Tibial nerve (tissue), 4 donors: ENCODE results near the gene MED9. TPM values are rescaled to one million over a fixed set of nuclear protein-coding genes. Genes with fewer than 3 reads are reported as not detected.
A peak's percentile ranks its signal among the peaks of the same experiment; 100 is the strongest.

Experiments used
- DNase-seq, 2 donors: peaks; one replicate each; pipeline ENCODE4 v3.0.0-alpha.2; 2019; ENCODE audit warnings: low spot score in 2 of 2
- H3K27ac ChIP-seq, 4 donors: fragments of 200-600 bp; sonication (generic) in 3 of 4; one replicate each; pipeline ENCODE4 v1.5.1; 2017 to 2019; ENCODE audit warnings: mild to moderate bottlenecking in 1 of 4
- H3K27me3 ChIP-seq, 2 donors: fragments of 200-600 bp; sonication (generic) in 1 of 2; one replicate each; pipeline versions ENCODE4 v1.5.1 to v1.6.0; 2017 to 2019
- H3K36me3 ChIP-seq, 3 donors: fragments of 200-600 bp; sonication (generic); one replicate each; pipeline ENCODE4 v1.5.1; 2018 to 2019
- H3K4me1 ChIP-seq, 4 donors: fragments of 200-600 bp; sonication (generic) in 3 of 4; one replicate each; pipeline ENCODE4 v1.5.1; 2017 to 2019
- H3K4me3 ChIP-seq, 4 donors: fragments of 200-600 bp; sonication (generic) in 3 of 4; one replicate each; pipeline ENCODE4 v1.5.1; 2017 to 2019; ENCODE audit warnings: mild to moderate bottlenecking in 1 of 4, moderate library complexity in 1 of 4
- H3K9me3 ChIP-seq, 4 donors: fragments of 200-600 bp; sonication (generic) in 3 of 4; one replicate each; pipeline ENCODE4 v1.5.1; 2017 to 2019
- EP300 ChIP-seq, 2 donors: sonication (generic); formaldehyde crosslinking; IDR thresholded peaks; one replicate each; pipeline ENCODE4 v1.6.1; 2017; ENCODE audit warnings: antibody characterized with exemption in 2 of 2, mild to moderate bottlenecking in 1 of 2
- POLR2A ChIP-seq, 2 donors: fragments of 450-650 bp; IDR thresholded peaks; one replicate each; pipeline ENCODE4 v1.6.1; 2017; ENCODE audit warnings: antibody characterized with exemption in 2 of 2, mild to moderate bottlenecking in 2 of 2, moderate library complexity in 2 of 2
- WGBS, 2 donors: methylation state at CpG; one replicate each; pipeline ENCODE4 v1.1.5; 2018; 5-methylcytosine and 5-hydroxymethylcytosine counted together
- total RNA-seq, 4 donors: library from RNA; depleted of rRNA; stranded (reverse); fragments of >200 nt; gene quantifications; one replicate each; pipeline ENCODE4 v1.1.0, GENCODE V29; 2016
- TF ChIP-seq, protein P1 (sequence below), 5 experiments: fragments of 200-600 bp in 3 of 5; fragments of 450-650 bp in 2 of 5; sonication (generic) in 3 of 5; IDR thresholded peaks; one replicate each; pipeline ENCODE4 v1.5.1; 2016 to 2019; ENCODE audit warnings: antibody characterized with exemption in 5 of 5, mild to moderate bottlenecking in 3 of 5, moderate library complexity in 2 of 5

MED9 gene
- total RNA-seq, 4 donors from 2014 or later: 8.0 to 17.5 (median 13.6) TPM

DNA sequence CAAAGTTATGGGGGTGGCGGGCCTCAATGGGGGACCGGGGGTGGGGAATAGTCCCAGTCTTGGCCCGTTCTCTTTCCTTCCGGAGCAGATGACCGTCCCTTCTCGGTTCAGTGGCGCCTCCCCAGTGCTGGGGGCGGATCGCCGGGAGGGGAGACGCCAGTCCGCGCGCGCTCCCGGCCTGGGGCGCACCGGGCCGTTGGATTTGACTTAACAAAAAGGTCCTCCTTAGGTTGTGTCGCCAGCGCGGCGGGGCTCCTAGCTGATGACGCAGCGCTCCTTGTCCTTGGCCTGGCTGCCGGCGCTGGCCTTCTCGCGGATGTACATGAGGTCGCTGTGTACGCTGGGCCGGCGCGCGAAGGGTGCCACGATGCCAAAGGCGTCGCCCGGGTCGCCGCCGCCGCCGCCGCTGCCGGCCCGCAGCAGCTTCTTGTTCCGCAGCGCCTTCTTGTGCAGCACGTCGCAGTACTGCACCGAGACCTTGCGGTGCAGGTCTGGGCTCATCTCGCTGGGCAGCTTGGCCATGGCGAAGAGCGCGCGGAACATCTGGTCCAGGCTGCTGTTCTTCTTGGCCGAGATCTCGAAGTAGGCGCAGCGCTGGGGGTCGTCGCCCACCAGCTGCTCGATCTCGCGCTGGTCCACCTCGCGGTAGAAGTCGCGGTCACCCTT is 18.2 kb downstream of the MED9 start:
- TF ChIP-seq EP300 (IDR thresholded peaks at IDR 0.05) (peak in 1 of 2 donors; percentile 14), POLR2A (IDR thresholded peaks at IDR 0.05) (no peak)
- TF ChIP-seq, protein P1, sequence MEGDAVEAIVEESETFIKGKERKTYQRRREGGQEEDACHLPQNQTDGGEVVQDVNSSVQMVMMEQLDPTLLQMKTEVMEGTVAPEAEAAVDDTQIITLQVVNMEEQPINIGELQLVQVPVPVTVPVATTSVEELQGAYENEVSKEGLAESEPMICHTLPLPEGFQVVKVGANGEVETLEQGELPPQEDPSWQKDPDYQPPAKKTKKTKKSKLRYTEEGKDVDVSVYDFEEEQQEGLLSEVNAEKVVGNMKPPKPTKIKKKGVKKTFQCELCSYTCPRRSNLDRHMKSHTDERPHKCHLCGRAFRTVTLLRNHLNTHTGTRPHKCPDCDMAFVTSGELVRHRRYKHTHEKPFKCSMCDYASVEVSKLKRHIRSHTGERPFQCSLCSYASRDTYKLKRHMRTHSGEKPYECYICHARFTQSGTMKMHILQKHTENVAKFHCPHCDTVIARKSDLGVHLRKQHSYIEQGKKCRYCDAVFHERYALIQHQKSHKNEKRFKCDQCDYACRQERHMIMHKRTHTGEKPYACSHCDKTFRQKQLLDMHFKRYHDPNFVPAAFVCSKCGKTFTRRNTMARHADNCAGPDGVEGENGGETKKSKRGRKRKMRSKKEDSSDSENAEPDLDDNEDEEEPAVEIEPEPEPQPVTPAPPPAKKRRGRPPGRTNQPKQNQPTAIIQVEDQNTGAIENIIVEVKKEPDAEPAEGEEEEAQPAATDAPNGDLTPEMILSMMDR (IDR thresholded peaks at IDR 0.05): peak in 1 of 5 experiments; percentile 22
- 2 to 7% methylated on average over 12 to 54 of the region's 71 CpGs for WGBS, 2 donors
- Histone ChIP-seq H3K27me3 (no peaks in the 10 kb centered on the region), H3K27ac (peak overlapping the region; percentile 80 to 89 (median 86)), H3K4me3 (peak overlapping the region; percentile 57 to 74 (median 66)), H3K36me3 (peaks cover 0 to 32% (median 7%) of the 10 kb centered on the region in 3 donors), H3K9me3 (no peaks in the 10 kb centered on the region), H3K4me1 (peaks cover 0 to 53% (median 22%) of the 10 kb centered on the region in 4 donors)
- DNase-seq: no peak

DNA sequence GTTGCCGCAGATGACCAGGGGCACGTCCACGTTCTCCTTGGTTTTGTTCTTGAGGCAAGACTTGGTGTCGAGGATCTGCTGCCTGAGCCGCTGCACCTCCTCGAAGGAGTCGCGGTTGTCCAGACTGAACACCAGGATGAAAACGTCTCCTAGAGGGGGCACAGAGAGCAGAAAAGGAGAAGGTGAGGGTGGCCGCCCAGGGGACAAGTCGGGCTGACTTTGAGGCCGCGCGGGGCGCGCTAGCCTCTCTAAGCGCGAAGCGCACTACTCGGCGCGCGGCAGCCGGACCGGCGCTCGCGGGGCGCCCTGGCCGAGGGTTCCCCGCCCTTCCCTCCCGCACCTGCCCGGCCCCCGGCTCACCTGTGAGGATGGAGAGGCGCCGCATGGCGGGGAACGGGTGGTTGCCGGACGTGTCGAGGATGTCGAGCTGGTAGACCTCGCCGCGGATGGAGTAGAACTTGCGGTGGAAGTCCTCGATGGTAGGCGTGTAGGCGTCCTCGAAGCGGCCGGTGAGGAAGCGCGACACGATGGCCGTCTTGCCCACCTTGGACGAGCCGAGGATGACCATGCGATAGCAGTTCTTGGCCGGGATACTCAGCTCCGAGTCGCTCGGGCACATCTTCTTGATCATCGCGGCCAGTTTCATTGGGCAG is 18.9 kb downstream of the MED9 start:
- WGBS, 2 donors: 1 to 3% methylated on average over 26 to 64 of the region's 65 CpGs
- TF ChIP-seq EP300 (IDR thresholded peaks at IDR 0.05) (no peak), POLR2A (IDR thresholded peaks at IDR 0.05) (no peak)
- TF ChIP-seq, protein P1 (IDR thresholded peaks at IDR 0.05): peak in 1 of 5 experiments; percentile 1
- Histone ChIP-seq H3K36me3 (peaks cover 0 to 26% (median 7%) of the 10 kb centered on the region in 3 donors), H3K9me3 (no peaks in the 10 kb centered on the region), H3K27me3 (no peaks in the 10 kb centered on the region), H3K27ac (peak overlapping the region; percentile 80 to 89 (median 86)), H3K4me3 (peak overlapping the region; percentile 57 to 74 (median 66)), H3K4me1 (peaks cover 0 to 53% (median 22%) of the 10 kb centered on the region in 4 donors)
- DNase-seq: no peak

DNA sequence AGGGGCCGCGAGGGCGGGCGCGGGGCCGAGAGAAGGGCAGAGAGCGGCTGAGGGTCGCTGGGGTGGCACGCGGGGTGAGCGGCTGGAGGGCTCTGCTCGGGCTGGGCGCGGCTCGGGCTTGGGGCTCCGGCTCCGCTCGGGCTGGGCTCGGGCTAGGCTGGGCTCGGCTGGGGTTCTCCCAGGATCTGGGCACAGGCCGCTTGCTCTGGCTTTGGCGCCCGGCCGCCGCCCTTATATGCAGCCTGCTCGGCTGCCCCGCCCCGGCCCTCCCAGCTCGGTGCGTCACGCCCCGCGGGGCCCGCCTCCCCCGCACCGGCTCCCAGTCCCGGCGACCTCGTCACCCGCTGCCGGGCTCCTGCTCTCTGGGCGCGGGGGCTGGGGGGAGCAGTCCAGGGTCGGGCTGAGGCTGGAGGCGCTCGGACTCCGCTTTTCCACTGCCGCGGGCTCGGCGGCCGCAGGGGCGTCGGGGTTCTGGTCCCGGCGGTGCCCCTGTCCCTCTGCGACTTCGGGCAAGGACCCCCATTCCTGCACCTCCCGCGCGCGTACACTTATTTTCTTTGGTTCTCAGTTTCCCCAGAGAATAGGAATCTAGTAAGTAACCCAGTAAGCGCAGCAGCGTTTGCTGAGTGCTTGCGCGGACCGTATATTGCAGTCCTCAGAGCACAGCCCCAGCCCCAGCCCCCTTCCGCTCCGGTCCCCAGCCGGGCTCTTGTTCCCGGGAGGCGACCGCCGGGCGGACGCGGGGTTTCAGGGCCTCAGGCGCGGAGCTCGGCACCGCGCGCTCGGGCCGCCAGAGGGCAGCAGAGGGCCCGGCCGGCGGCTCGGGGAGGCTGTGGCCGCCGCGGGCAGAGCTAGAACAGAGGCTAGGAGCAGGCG is 19.6 kb downstream of the MED9 start, which contains the start of gene RASD1:
Gene RASD1 (minus strand): TSS at position 207 of the 876 bp plus-strand sequence. CDS start 214 bp downstream, outside the sequence.
- 1% methylated on average over 34 to 45 of the region's 93 CpGs for WGBS, 2 donors
- peaks cover 0 to 53% (median 22%) of the 10 kb centered on the region in 4 donors for H3K4me1 ChIP-seq
- peaks cover 0 to 18% (median 4%) of the 10 kb centered on the region in 3 donors for H3K36me3 ChIP-seq
- no peaks in the 10 kb centered on the region for H3K27me3 ChIP-seq
- H3K9me3 ChIP-seq: no peaks in the 10 kb centered on the region
- DNase-seq: peak; percentile 85
- H3K4me3 ChIP-seq: peak within 1 kb of the TSS; percentile 57 to 74 (median 66)
- TF ChIP-seq EP300 (IDR thresholded peaks at IDR 0.05): peak in 1 of 2 donors; percentile 96
- peak; percentile 98 for TF ChIP-seq POLR2A (IDR thresholded peaks at IDR 0.05)
- TF ChIP-seq, protein P1 (IDR thresholded peaks at IDR 0.05): peak; percentile 96 to 99 (median 98)
- H3K27ac ChIP-seq: peak within 1 kb of the TSS; percentile 80 to 89 (median 86)

DNA sequence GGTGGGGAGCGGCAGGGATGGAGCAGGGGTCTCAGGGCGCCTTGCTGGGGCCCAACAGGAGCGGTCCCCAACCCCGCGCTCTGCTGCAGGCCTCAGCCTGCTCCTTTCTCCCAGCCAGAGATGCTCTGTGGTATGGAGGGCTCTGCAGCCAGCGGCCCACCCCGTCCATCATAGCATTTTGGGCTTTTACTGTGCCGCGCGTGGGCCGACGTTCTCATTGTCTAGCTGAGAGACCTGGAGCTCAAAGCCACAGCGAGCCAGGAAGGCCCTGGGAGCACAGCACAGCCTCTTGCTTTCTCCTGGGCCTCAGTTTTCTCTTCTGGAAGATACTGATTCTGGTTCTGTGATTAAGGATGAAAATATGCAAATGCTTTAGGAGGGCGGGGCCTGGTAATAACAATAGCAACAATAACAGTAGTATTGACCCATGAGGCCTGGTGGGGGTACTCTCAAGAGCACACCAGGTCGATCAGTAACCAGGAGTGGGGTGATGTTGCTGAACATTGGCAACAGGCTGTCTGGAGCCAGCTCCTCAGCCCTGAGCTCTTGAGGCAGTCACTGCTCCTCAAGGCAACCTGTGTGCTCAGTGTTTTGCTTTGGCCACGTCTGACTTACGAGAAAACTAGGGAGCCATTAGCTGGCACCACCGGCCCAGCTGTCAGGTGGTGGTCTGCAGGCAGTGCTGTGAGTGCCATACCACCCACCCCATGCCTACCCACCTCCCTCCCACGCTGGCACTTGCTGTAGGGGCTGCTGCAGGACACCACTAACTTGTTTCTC is 20.5 kb downstream of the MED9 start:
- H3K9me3 ChIP-seq: no peaks in the 10 kb centered on the region
- H3K4me3 ChIP-seq: peak overlapping the region in 3 of 4 donors; percentile 57 to 66 (median 66)
- 42 to 62% methylated on average over 14 to 16 of the region's 19 CpGs for WGBS, 2 donors
- no peak for DNase-seq
- peaks cover 0 to 45% (median 22%) of the 10 kb centered on the region in 4 donors for H3K4me1 ChIP-seq
- H3K27me3 ChIP-seq: no peaks in the 10 kb centered on the region
- H3K27ac ChIP-seq: peak overlapping the region in 3 of 4 donors; percentile 80 to 89 (median 88)
- peaks cover 0 to 10% (median 0%) of the 10 kb centered on the region in 3 donors for H3K36me3 ChIP-seq
- TF ChIP-seq, protein P1 (IDR thresholded peaks at IDR 0.05): no peak
- TF ChIP-seq EP300 (IDR thresholded peaks at IDR 0.05) (no peak), POLR2A (IDR thresholded peaks at IDR 0.05) (no peak)
